Left ventricle myocardium superior (tissue), 1 donor: ENCODE results near the gene CADM3. TPM values are rescaled to one million over a fixed set of nuclear protein-coding genes. Genes with fewer than 3 reads are reported as not detected.
A peak's percentile ranks its signal among the peaks of the same experiment; 100 is the strongest.

ENCODE experiments used
- ATAC-seq: fragments of 200-7000 bp; cut with Tn5 transposase; one replicate; pipeline ENCODE4 v1.9.1; 2020; ENCODE audit warnings: mild to moderate bottlenecking, moderate library complexity
- DNase-seq: peaks from one replicate; pipeline ENCODE4 v3.0.0-alpha.2; 2020
- intact Hi-C: fragments of 100-400 bp; cut with micrococcal nuclease; formaldehyde crosslinking; loops from one replicate; pipeline ENCODE4 v1.11.0; 2022
- total RNA-seq: library from RNA; stranded (reverse); fragmentation: NEBNext Ultra II Directional; extraction: Animal tissue kit (Norgen Biotek cat#: 25700); gene quantifications from one replicate; pipeline ENCODE4 v1.2.1, GENCODE V29; 2021
- donor health status: DM: no; HTN: yes; CAD: no; lungs with severe emphysema.

Gene CADM3
- total RNA-seq, 1 donor from 2014 or later, result 4.8 TPM

- intact Hi-C loops, result no loop called here
- peak; percentile 36 for ATAC-seq
- peak; percentile 30 for DNase-seq
Measured at GRCh38 chr1:159171688-159172501, 480 bp downstream of the CADM3 start.

- DNase-seq (peak; percentile 38), ATAC-seq (peak; percentile 70)
- intact Hi-C loops, result no loop called here
Measured at GRCh38 chr1:159172614-159173291, 1.3 kb downstream of the CADM3 start.

- ATAC-seq (no peak), DNase-seq (no peak)
- intact Hi-C loops, result no loop called here
Measured at GRCh38 chr1:159173320-159173719, 1.9 kb downstream of the CADM3 start.

GRCh38 chr1:159175571-159175970 lies 4.2 kb downstream of the CADM3 start:
- intact Hi-C loops, result no loop called here
- ATAC-seq, result no peak
- no peak for DNase-seq

- no peak for DNase-seq
Measured at GRCh38 chr1:159177272-159177907, 6.0 kb downstream of the CADM3 start.

GRCh38 chr1:159179906-159180305 lies 8.5 kb downstream of the CADM3 start:
- ATAC-seq (no peak), DNase-seq (no peak)
- intact Hi-C loops, result no loop called here

More at GRCh38 chr1:159177272-159177907, 6.0 kb downstream of the CADM3 start:
- intact Hi-C loops, result no loop called here
- peak; percentile 59 for ATAC-seq

GRCh38 chr1:159180516-159180915 lies 9.1 kb downstream of the CADM3 start:
- ATAC-seq (no peak), DNase-seq (no peak)
- intact Hi-C loops, result no loop called here

DNA sequence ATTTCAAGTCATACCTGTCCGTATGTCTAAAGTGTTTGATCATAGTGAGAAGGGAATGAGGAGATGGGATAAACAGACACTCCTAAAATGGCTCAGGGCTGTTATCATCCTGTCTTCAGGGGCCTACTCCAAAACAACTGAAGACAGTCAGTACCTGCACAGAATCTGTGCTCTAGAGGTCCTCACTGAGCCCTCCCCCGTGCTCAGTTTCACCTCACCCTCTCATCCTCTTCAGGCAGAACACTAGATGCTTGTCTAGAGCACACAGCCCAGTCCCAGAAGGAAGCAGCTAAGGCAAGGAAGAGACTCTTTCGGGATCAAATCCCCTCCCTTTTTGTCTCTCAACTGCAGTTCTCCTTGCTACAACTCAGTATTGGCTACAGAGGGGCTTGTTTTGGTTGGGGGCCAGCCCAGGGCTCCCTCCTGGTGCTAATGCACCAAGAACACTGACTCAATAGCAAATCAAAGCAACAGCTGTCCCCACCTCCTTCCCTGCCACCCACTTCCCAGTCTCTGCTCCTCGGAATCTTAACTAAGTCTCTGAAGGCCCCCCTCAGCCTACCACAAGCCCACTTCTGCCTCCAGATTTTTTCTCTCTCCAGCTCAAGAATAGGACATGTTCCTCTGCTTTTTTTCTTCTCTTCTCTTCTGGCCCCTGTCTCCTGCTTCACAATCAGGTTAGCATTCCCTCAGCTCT lies 10.1 kb downstream of the CADM3 start:
- no peak for DNase-seq
- intact Hi-C loops, result no loop called here
- ATAC-seq, result no peak

GRCh38 chr1:159184201-159184600 lies 12.8 kb downstream of the CADM3 start:
- DNase-seq (no peak), ATAC-seq (no peak)
- intact Hi-C loops, result no loop called here

DNA sequence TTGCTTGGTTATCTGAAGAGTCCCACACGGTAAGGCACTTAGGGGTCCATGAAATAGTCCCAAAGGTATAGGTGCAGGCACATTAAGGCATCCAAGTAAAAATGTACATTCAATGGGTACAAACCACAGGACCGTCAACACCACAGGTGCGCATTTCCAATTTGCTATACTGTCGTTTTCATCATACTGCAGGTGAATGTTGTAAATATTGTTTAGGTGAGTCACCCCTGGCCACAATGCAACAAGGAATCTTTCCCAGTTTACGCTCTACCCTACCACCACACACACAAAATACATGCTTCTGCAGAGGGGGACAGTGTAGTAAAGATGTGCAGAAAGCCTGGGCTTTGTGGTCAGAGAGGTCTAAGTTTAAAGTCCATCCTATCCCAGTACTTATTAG lies 13.7 kb downstream of the CADM3 start:
- DNase-seq (no peak), ATAC-seq (no peak)
- intact Hi-C loops, result no loop called here

DNA sequence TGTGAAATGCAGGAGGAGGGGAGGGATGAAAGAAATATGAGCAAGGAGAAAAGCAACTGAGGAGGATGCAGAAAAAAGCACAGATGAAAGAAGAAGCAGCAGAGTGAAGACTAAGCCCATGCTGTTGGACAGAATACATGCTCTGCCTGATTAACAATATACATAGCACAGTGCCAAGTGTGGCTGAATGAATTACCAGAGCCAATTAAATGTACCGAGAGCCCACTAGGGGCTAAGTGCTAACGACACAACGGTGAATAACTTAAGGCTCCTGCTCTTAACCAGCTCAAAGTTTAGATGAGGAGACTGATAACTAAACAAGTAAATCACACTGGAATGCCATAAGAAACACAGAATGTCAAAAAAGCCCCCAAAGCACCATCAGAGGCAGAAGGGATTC lies 15.6 kb downstream of the CADM3 start:
- ATAC-seq, result no peak
- DNase-seq, result no peak
- intact Hi-C loops, result no loop called here

DNA sequence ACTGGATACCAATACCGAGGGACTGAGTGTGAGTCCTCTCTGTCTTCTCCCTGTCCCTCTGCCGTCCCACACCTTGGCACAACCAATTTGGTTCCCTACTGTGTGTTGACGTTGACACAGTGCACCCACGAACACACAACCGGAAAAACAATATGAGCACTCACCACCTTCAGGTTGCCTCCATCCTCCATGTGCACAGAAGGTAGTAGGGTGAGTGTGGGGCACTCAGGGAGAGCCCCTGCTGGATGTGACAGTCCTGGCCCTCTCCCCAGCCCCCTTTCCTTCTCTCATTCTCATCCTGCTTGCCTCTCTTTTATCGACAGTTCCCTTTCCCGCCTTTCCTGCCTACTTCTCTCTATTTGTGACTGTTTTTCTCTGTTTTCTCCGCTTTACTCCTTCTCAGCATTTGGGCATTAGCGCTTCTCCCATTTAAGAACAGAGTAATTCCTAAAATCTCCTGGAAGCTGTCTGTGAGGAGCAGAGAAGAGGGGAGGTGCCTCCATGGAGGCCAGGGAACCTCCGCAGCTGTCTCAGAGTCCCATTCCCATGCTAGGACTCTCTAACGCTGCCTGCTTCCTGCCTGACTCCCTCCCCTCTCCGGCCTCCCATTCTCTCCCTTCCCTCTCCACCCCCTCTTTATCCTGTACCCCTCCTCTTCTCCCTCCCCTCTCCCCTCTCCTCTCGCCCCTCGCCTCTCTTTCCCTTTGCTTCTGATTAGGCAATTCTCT lies 16.4 kb downstream of the CADM3 start:
- ATAC-seq (peak; percentile 77), DNase-seq (no peak)
- intact Hi-C loops, result no loop called here

DNA sequence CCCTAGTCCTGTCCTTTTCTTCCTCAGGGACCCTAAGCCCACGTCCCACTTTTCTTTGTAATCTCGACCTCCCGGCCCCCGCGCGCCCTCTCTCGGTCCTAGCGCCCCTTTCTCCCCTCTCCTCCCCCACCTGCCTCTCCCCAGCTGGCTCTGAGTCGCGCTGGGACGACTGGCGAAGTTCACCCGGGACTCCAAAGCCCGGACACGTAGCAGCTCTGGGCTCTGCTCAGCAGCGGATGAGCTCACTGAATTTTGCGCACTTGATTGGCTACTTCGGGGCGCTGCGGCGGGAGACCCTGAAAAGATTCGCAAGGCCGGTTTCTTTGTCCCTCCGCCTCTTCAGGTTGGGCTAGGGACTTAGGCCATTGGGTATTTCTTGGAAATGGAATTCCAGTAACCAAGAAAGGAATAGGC lies 17.0 kb downstream of the CADM3 start:
- intact Hi-C loops, result no loop called here
- DNase-seq, result peak; percentile 71
- ATAC-seq, result peak; percentile 95

- DNase-seq (no peak), ATAC-seq (no peak)
- intact Hi-C loops, result no loop called here
Measured at GRCh38 chr1:159190441-159190840, 19.0 kb downstream of the CADM3 start.

DNA sequence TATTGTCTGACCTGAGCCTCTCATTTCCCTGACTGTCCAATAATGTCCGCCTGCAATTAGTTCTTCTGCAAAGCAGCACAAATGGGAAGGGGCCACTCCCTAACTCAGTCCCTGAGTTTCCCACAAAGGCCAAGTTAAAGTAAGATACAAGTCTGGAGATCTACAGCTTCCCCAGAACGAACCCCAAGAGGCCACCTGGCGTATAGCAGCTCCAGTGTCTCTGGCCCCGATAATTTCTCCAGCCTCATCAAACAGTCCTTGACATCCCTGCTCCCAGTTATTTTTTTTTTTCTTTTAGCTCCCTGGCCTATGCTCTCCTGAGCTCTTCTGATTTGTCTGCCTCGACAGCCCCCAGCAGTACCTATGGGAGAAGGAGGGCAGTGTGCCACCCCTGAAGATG lies 25.1 kb downstream of the CADM3 start:
- intact Hi-C loops, result loop anchor here (5.0 kb wide), 1 partner anchor 34 kb away; no protein-coding TSS in a partner anchor

DNA sequence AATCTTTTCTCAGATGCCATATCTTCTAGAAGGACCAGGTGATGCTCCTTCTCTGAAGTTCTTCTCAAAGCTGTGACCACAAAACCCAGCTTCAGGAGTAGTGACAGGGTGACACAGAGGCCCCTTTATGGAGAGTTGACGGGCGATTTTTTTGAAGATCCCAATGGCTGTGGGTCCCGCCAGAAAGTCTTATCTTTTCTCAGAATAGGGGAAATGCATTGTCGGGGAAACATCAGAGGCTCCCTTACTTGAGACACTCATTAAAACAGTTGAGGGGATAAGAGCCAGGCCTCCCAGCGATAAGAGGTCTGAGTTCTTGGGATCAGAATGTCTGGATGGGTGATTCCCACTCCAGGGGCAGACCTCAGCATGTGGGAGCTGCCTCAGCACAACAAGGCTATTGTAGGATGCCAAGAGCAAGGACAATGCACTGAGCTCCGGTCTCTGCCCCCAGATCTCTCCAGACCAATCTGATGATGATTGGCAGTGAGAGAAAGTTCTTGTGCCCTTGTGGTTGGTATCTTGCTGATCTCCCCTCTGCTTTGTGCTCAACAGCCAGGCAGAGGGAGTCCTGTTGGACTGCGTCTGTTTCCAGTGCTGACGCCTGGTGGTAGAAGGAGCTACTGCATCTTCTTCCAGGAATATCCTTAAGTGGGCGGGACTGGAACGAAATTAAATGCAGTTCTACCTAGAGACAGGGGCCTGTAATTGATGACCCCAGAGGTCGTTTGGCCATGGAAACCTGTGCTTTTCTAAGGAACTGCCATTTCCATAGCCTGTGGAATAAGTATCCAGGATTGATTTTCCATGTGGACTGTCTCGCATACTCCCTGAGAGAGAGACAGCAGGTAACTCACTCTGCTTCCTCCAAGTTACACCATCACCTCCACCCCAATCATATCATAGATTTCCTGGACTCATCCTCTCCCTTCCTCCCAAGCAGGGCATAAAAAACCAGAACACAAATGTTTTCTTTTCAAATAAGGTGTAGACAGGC lies 26.4 kb downstream of the CADM3 start:
- ATAC-seq (peak; percentile 64), DNase-seq (peak; percentile 41)
- intact Hi-C loops, result loop anchor here (5.0 kb wide), 1 partner anchor 36 kb away; no protein-coding TSS in a partner anchor

More for the DNA sequence above, 25.1 kb downstream of the CADM3 start:
- DNase-seq, result no peak
- ATAC-seq, result no peak

DNA sequence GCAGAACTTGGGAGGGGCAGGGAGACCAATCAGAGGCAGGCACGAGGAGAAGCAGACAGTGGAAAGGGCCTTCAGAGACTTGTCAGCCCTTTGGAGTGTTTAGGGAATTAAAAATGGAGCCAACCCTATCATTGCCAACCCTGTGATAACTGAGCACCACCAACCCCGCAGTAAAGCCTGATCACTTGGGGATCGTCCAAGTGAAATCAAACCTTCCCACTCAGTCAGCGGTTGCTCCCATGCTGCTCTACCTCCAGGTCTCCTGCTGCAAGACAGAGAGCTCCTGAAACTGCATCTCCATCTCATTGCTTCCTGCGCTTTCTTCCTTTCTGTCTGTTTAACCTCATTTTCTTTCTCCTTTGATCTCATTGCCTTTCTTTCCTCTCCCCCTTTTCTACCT lies 28.5 kb downstream of the CADM3 start:
- ATAC-seq (no peak), DNase-seq (no peak)
- intact Hi-C loops, result loop anchor here (5.0 kb wide), 1 partner anchor 38 kb away; no protein-coding TSS in a partner anchor

DNA sequence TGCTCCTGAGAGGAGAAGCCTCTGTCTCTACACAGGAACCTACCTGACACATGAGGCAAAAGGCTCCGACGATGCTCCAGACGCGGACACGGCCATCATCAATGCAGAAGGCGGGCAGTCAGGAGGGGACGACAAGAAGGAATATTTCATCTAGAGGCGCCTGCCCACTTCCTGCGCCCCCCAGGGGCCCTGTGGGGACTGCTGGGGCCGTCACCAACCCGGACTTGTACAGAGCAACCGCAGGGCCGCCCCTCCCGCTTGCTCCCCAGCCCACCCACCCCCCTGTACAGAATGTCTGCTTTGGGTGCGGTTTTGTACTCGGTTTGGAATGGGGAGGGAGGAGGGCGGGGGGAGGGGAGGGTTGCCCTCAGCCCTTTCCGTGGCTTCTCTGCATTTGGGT lies 29.4 kb downstream of the CADM3 start:
- DNase-seq, result no peak
- intact Hi-C loops, result no loop called here
- no peak for ATAC-seq
